ENCODE results near the gene MYOM1.

The MYOM1 gene

GRCh38 chr18:3107740-3108151, 112.0 kb downstream of the MYOM1 start:
- TF ChIP-seq RAD21 (IDR thresholded peaks at IDR 0.05; ENCODE audit: low read depth), result no peak
- TF ChIP-seq EP300 (IDR thresholded peaks at IDR 0.05; ENCODE audit: borderline replicate concordance), result no peak
- TF ChIP-seq YY1 (IDR thresholded peaks at IDR 0.05; ENCODE audit: low read depth), result no peak
- TF ChIP-seq, protein P1, sequence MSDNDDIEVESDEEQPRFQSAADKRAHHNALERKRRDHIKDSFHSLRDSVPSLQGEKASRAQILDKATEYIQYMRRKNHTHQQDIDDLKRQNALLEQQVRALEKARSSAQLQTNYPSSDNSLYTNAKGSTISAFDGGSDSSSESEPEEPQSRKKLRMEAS (IDR thresholded peaks at IDR 0.05), result no peak
- no peak for TF ChIP-seq CEBPB (IDR thresholded peaks at IDR 0.05)
- TF ChIP-seq TEAD4 (IDR thresholded peaks at IDR 0.05), result no peak
- TF ChIP-seq ZBTB7A (IDR thresholded peaks at IDR 0.05; ENCODE audit: low read depth), result no peak
- no peak for TF ChIP-seq FOXM1 (IDR thresholded peaks at IDR 0.05; ENCODE audit: borderline replicate concordance, low read depth)

- TF ChIP-seq, protein P1 (IDR thresholded peaks at IDR 0.05), result no peak
- no peak for TF ChIP-seq TEAD4 (IDR thresholded peaks at IDR 0.05)
- TF ChIP-seq TAF1 (IDR thresholded peaks at IDR 0.05; ENCODE audit: low read depth), result no peak
- no peak for TF ChIP-seq CEBPB (IDR thresholded peaks at IDR 0.05)
- TF ChIP-seq FOXM1 (IDR thresholded peaks at IDR 0.05; ENCODE audit: borderline replicate concordance, low read depth), result no peak
- TF ChIP-seq RAD21 (IDR thresholded peaks at IDR 0.05; ENCODE audit: low read depth), result no peak
- TF ChIP-seq CREB1 (IDR thresholded peaks at IDR 0.05; ENCODE audit: low read depth), result no peak
- TF ChIP-seq TCF12 (IDR thresholded peaks at IDR 0.05; ENCODE audit: low read depth), result no peak
- no peak for TF ChIP-seq NFIC (IDR thresholded peaks at IDR 0.05)
- TF ChIP-seq REST (IDR thresholded peaks at IDR 0.05; ENCODE audit: low read depth), result no peak
Observed at GRCh38 chr18:3104190-3105054, 115.3 kb downstream of the MYOM1 start.

- TF ChIP-seq EGR1 (IDR thresholded peaks at IDR 0.05) (no peak), REST (IDR thresholded peaks at IDR 0.05; ENCODE audit: low read depth) (no peak), ZBTB7A (IDR thresholded peaks at IDR 0.05; ENCODE audit: low read depth) (no peak), CREB1 (IDR thresholded peaks at IDR 0.05; ENCODE audit: low read depth) (no peak), EP300 (IDR thresholded peaks at IDR 0.05; ENCODE audit: borderline replicate concordance) (no peak)
- TF ChIP-seq, protein P1 (IDR thresholded peaks at IDR 0.05), result no peak
Observed at GRCh38 chr18:3103576-3103975, 116.2 kb downstream of the MYOM1 start.

- TF ChIP-seq USF1 (IDR thresholded peaks at IDR 0.05), result no peak
- TF ChIP-seq NFIC (IDR thresholded peaks at IDR 0.05), result no peak
- TF ChIP-seq RAD21 (IDR thresholded peaks at IDR 0.05; ENCODE audit: low read depth), result no peak
- no peak for TF ChIP-seq CEBPB (IDR thresholded peaks at IDR 0.05)
- no peak for TF ChIP-seq FOXM1 (IDR thresholded peaks at IDR 0.05; ENCODE audit: borderline replicate concordance, low read depth)
- no peak for TF ChIP-seq TEAD4 (IDR thresholded peaks at IDR 0.05)
- no peak for TF ChIP-seq TCF12 (IDR thresholded peaks at IDR 0.05; ENCODE audit: low read depth)
- no peak for TF ChIP-seq EGR1 (IDR thresholded peaks at IDR 0.05)
- TF ChIP-seq ZBTB7A (IDR thresholded peaks at IDR 0.05; ENCODE audit: low read depth), result no peak
- TF ChIP-seq, protein P1 (IDR thresholded peaks at IDR 0.05), result no peak
- no peak for TF ChIP-seq CREB1 (IDR thresholded peaks at IDR 0.05; ENCODE audit: low read depth)
- TF ChIP-seq TAF1 (IDR thresholded peaks at IDR 0.05; ENCODE audit: low read depth), result no peak
- no peak for TF ChIP-seq REST (IDR thresholded peaks at IDR 0.05; ENCODE audit: low read depth)
- TF ChIP-seq EP300 (IDR thresholded peaks at IDR 0.05; ENCODE audit: borderline replicate concordance), result no peak
- TF ChIP-seq YY1 (IDR thresholded peaks at IDR 0.05; ENCODE audit: low read depth), result no peak
Observed at GRCh38 chr18:3102983-3103382, 116.8 kb downstream of the MYOM1 start.

All from Ishikawa (cell line).